Islet of Langerhans (tissue), 1 donor: ENCODE measurements around the gene FSD1.
"Not testable (repeated sequence)": the region's sequence is repeated elsewhere in the genome, so short reads cannot be mapped to it uniquely, and the experiment has no call there.

Experiments used
- FAIRE-seq: peaks from one replicate; lab custom pipeline; 2011; peaks lifted over from hg19 to GRCh38; lab: Jason Lieb, UNC

Gene FSD1

DNA sequence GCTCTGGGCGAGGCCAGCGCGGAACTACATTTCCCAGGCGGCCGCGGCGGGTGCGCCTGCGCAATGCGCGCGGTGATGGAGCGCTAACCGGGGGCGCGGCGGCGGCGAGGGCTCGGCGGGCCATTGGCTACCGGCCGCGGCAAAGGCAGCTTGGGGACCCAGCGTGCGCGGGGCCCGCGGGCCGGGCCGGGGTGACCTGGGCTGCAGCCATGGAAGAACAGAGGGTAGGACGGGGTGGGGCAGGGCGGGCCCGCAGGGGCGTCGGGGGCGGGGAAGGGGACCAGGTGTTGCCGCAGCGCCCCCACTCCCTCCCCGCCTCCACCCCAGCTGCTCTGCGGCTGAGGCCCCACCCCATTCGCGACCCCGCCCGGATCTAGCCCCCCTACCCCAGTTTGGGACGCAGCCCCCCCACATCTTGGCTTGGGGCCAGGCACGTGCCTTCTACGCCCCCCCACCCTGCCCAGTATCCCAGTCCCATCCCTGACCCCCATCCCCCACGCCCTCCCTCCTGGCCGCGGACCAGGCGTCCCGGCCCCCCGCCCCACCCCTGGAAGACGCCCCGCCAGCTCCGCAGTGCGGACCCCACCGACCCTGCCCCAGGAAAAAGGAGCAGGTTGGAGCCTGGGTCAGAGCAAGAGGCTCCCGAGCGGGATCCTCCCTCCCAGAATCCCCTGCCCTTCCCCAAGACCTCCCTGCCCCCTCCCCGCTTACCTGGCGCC, at the start of gene FSD1:
TSS of gene FSD1 (plus strand) at position 61 of the 719 bp plus-strand sequence. CDS start at position 210, 149 bp downstream.
- FAIRE-seq: no peak

- FAIRE-seq: no peak
These were observed 47.8 kb upstream of the FSD1 start for GRCh38 chr19:4256563-4256962.

DNA sequence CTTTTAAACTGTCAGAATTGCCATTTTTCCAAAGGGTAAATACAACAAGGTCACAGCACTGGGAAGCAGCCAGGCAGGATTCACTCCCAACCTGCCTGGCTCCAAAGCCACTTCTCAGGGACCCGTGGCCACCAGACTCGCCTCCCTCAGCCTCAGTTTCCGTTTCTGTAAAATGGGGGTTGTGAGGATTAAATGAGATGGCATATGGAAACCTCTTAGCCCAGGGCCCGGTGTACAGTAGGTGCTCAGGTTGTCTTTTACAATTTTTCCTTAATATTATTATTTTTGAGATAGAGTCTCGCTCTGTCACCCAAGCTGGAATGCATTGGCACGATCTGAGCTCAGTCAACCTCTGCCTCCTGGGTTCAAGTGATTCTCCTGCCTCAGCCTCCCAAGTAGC, 47.4 kb upstream of the FSD1 start:
- no peak for FAIRE-seq

DNA sequence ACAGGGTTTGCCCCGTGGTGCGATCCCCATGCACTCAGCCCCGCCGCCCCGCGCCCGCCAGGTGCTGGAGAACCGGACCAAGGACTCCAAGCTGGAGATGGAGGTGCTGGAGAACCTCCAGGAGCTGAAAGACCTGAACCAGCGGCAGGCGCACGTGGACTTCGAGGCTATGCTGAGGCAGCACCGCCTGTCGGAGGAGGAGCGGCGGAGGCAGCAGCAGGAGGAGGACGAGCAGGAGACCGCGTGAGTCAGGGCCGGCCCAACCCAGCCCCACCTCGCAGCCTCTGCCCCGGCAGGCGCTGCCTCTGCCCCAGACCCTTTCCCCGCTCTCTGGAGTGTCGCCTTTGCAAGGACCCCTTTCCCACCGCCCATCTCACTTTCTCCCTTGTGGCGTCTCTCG, 46.2 kb upstream of the FSD1 start:
- no peak for FAIRE-seq

- FAIRE-seq: no peak
These were observed 43.7 kb upstream of the FSD1 start for GRCh38 chr19:4260613-4261191.

DNA sequence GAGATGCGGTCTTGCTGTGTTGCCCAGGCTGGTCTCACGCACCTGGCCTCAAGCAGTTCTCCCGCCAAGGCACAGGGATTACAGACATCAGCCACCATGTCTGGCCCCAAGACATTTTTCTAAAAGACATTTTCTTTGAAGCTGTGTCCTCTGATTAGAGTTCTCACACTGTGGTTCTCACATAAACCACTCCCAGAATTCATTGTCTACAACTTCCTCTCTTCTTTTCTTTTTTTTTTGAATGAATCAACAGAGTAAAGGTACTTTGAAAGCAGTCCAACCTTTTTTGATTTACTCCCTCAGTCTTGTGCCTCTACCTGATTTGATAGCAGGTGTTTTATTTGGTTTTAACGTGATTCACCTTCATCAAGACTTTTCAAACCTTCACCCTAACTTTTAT, 39.6 kb upstream of the FSD1 start:
- no peak for FAIRE-seq

DNA sequence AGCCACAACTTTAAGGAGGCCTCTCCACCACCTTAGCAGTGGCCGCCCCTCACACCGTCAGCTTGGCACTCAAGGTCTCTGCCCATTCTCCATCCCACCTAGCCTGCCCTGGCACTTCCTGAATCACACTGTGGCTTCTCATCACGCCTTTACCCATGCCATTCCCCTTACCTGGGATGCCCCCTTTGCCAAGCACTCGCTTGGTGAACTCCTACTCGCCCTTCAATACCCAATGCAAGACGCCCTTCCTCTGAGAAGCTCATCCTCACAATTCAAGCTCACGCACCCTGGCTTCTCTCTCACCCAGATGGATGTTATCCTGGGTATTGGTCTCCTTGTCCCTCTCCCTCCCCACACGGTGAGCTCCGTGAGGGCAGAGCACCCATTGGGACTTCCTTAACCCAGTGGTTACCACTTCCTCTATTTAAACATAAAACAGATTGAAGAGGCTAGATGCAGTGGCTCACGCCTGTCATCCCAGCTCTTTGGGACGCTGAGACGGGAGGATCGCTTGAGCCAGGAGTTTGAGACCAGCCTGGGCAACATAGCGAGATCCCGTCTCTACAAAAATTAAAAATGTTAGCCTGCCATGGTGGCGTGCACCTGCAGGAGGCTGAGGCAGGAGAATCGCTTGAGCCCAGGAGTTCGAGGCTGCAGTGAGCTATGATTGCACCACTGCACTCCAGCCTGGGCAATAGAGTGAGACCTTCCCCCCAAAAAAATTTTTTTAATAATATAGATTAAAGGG, 38.0 kb upstream of the FSD1 start:
- FAIRE-seq: no peak

- no peak for FAIRE-seq
These were observed 37.1 kb upstream of the FSD1 start for GRCh38 chr19:4267101-4267900.

- FAIRE-seq: no peak
These were observed 36.2 kb upstream of the FSD1 start for GRCh38 chr19:4267901-4268815.

DNA sequence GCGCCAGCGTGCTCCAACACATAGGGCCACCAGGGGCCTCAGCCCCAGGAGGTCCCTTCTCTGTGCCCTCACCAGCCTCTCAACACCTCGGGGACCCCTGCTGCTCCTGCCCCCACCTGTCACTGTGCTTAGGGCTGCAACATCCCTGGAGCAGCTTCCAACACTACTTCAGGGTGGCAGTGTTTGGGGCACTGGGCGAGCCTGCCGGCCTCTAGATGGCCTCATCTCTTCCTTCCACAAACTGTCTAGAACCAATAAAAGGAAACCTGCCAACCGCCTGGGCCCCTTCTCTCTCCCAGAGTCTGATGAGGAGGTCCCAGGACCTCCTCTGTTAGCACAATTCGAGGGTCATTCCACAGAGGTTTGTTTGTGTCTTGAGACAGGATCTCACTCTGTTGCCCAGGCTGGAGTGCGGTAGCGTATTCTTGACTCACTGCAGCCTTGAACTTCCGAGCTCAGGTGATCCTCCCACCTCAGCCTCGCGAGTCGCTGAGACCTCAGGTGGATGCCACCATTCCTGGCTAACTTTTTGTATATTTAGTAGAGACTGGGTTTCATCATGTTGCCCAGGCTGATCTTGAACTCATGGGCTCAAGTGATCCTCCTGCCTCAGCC, 35.5 kb upstream of the FSD1 start:
- FAIRE-seq: no peak

GRCh38 chr19:4272894-4273293, 31.5 kb upstream of the FSD1 start:
- no peak for FAIRE-seq

DNA sequence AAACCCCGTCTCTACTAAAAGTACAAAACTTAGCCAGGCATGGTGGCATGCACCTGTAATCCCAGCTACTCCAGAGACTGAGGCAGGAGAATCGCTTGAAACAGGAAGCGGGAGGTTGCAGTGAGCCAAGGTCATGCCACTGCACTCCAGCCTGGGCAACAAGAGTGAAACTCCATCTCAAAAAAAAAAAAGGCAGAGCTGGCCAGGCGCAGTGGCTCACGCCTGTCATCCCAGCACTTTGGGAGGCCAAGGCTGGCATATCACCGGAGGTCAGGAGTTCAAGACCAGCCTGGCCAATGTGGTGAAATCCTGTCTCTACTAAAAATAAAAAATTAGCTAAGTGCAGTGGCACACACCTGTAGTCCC, 30.1 kb upstream of the FSD1 start:
- not testable (repeated sequence) for FAIRE-seq

- FAIRE-seq: no peak
These were observed 27.2 kb upstream of the FSD1 start for GRCh38 chr19:4277191-4277696.

DNA sequence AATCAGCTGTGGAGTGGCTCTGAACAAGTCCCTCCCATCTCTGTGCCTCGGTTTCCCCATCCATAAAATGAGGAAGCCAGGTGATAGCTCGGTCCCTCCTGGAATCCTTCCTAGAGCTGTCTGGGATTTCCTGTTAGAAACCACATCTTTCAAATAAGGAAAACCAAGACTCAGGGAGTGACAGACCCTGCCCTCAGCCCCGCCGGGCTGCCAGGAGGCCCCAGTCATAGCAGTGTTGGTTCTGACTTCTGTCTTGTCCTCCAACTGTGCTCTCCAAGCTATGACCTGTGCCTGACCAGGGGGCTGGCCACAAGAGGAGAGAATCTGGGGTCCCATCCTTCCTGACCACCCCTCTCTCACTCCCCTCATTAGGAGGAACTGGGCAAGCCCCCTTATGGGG, 26.4 kb upstream of the FSD1 start:
- no peak for FAIRE-seq

DNA sequence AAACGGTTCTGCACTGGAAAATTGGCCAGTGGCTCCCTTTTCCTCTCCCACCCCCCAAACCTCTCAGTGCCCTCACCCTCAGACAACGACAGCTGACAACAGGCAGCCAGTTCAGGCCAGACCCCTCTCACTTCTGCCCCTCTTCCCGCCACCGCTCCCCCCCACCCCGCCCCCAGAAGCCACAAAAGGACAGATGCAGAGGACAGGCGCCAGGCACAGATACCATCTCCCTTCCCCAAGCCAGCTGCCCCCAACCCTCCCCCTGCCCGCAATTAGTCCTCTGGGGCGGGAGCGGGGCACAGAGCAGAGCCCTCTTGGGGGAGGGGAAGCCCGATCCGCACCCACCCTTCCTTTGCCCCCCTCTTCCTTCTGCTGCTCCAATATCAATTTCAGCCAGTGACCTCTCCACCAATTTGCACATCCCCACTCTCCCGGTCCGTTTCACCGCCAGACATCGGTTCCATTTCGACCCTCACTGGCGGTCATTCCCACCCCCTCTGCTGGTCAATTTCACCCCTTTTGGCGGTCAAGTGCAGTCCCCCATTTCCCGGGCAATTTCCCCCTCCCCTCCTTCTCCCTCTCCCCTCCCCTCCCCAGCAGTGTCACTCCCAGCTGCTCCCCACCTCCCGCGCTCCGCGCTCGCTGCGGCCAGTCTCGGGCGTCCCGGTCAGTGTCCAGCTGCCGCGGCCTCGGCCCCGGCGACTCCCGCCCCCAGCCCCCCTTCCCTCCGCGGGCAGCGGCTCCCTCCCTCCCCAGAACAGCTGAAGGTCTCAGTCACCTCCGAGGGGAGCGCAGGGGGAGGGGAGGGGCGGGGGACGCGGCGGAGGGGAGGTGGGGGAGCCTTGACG, 25.8 kb upstream of the FSD1 start, which contains the start of gene SHD:
TSS of gene SHD (plus strand) at position 848 of the 848 bp plus-strand sequence. CDS start 798 bp downstream, outside the sequence.
- no peak for FAIRE-seq

- no peak for FAIRE-seq
These were observed 25.2 kb upstream of the FSD1 start for GRCh38 chr19:4279267-4279529.

DNA sequence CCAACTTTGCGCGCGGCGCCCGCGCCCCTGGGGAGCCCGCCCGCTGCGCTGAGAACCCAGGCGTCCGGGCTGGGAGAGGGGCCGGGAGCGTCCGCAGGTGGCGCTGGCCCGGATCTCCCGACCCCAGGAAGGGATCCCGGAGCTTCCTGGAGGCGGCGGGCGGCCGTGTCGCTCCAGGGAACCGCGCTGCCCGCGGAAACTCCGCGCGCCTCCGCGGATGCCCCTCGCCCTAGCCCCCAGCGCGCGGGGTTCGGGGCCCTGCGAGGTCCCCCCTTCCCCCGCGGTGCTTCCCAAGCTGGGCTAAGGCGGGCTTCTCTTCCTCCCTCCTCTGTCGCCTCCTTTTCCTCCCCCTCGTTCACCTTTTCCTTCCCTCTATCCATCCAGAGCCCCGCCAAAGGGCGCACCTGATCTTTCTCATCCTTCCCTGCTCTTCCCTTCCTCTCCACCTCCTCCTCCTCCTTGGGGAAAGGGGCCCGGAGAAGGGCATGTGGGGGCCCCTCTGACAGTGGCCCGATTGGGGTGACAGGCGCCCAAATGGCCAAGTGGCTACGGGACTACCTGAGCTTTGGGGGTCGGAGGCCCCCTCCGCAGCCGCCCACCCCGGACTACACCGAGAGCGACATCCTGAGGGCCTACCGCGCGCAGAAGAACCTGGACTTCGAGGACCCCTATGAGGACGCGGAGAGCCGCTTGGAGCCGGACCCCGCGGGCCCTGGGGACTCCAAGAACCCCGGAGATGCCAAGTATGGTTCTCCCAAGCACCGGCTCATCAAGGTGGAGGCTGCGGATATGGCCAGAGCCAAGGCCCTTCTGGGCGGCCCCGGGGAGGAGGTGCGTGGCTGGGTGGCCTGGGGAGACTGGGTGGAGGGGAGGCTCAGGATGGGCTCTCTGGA, 24.6 kb upstream of the FSD1 start:
- no peak for FAIRE-seq

GRCh38 chr19:4284176-4284958, 20.0 kb upstream of the FSD1 start:
- no peak for FAIRE-seq
